Measurements from ENCODE around the gene GLI2. TPM values are rescaled to one million over a fixed set of nuclear protein-coding genes. Genes with fewer than 3 reads are reported as not detected.
A peak's percentile ranks its signal among the peaks of the same experiment; 100 is the strongest.

Gene GLI2
- total RNA-seq, 1 experiment from 2014 or later = 11.6 TPM

DNA sequence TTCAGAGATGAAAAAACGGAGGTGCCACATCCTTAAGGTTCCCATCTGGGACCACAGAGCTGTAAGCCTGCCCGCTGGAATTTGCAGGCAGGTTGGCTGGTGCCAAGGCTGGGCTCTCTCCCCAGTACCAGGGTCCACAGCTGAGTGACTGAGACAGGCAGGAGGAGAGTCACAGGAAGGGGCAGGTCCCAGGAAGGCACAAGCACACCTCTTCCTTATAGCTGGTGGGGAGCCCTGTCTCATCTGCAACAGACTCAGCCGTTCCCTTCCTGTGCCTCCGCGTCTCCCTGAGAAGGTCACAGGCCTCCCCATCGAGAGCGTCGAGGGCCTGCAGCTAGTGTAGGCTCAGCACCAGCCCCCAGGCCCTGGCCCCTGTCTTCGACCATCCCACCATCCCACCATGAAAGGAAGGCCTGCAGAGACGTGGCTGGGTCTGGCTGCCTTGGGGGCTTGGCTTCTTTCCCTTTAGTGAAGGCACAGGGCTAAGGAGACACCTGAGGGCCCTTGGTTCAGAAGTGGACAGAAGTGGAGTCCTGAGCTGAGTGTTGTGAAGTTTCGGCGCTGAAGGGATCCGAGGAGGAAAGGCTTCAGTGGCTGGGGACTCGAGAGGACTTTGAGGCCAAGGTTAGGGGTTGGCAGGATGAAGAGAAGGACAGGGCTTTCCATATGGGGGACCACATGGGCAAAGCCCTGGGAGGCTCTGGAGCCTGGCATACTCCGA, 26.8 kb downstream of the GLI2 start:
- Histone ChIP-seq H3K4me1 (replicated peaks; ENCODE audit: insufficient read depth) (no peaks in the 10 kb centered on the region), H3K9me3 (ENCODE audit: insufficient read depth, low read depth) (no peaks in the 10 kb centered on the region), H3F3A (ENCODE audit: insufficient read depth, low read depth) (no peaks in the 10 kb centered on the region), H3K36me3 (ENCODE audit: low read depth) (no peaks in the 10 kb centered on the region), H2AFZ (no peak overlapping the region), H3K79me2 (ENCODE audit: low read depth) (no peaks in the 10 kb centered on the region), H3K9me2 (ENCODE audit: insufficient read depth) (no peaks in the 10 kb centered on the region), H3K27ac (no peak overlapping the region), H3K4me2 (no peak overlapping the region), H4K20me1 (ENCODE audit: insufficient read depth) (no peaks in the 10 kb centered on the region), H3K27me3 (ENCODE audit: insufficient read depth, low read depth) (peaks cover 19% of the 10 kb centered on the region; the same call in 1 of the 2 replicates), H3K4me3 (no peak overlapping the region)
- ChIA-PET POLR2A (ENCODE audit: unreplicated experiment) (interaction anchor here (0.7 kb wide), 1 partner anchor 473 kb away, joined by 3 read pairs; no protein-coding TSS in a partner anchor), CTCF (no interaction called here)
- TF ChIP-seq EZH2 (IDR thresholded peaks at IDR 0.05; ENCODE audit: low read depth) = no peak
- TF ChIP-seq, protein P1, sequence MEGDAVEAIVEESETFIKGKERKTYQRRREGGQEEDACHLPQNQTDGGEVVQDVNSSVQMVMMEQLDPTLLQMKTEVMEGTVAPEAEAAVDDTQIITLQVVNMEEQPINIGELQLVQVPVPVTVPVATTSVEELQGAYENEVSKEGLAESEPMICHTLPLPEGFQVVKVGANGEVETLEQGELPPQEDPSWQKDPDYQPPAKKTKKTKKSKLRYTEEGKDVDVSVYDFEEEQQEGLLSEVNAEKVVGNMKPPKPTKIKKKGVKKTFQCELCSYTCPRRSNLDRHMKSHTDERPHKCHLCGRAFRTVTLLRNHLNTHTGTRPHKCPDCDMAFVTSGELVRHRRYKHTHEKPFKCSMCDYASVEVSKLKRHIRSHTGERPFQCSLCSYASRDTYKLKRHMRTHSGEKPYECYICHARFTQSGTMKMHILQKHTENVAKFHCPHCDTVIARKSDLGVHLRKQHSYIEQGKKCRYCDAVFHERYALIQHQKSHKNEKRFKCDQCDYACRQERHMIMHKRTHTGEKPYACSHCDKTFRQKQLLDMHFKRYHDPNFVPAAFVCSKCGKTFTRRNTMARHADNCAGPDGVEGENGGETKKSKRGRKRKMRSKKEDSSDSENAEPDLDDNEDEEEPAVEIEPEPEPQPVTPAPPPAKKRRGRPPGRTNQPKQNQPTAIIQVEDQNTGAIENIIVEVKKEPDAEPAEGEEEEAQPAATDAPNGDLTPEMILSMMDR (conservative IDR thresholded peaks at IDR 0.05) = no peak
- intact Hi-C loops (cut with micrococcal nuclease; ENCODE audit: unreplicated experiment) = no loop called here
- no peak for DNase-seq
- BruUV-seq (replicated peaks) = no TSS peak

DNA sequence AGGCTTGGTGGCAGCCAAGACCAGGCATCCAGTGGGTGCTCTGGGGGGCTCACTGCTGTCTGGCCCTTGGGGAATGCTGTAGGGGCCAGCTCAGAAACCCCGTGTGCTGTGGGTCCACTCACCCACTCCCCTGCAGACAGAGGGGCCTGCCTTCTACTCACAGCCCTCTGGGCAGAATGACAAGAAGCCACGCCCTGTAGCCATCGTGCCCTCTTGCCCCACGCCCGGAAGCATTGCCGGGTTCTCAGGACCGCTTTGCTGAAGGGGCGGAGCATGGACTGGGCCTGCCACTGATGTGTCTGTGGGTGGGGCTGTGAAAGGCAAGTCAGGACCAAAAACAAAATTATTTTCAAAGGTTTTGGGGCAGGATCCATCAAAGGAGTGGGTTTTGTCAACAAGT, 27.8 kb downstream of the GLI2 start:
- Histone ChIP-seq H3K4me3 (no peak overlapping the region), H3K36me3 (ENCODE audit: low read depth) (no peaks in the 10 kb centered on the region), H3F3A (ENCODE audit: insufficient read depth, low read depth) (no peaks in the 10 kb centered on the region), H3K9me2 (ENCODE audit: insufficient read depth) (no peaks in the 10 kb centered on the region), H3K79me2 (ENCODE audit: low read depth) (no peaks in the 10 kb centered on the region), H3K4me2 (no peak overlapping the region), H3K27me3 (ENCODE audit: insufficient read depth, low read depth) (peaks cover 25% of the 10 kb centered on the region; the same call in 1 of the 2 replicates), H4K20me1 (ENCODE audit: insufficient read depth) (no peaks in the 10 kb centered on the region), H3K9me3 (ENCODE audit: insufficient read depth, low read depth) (no peaks in the 10 kb centered on the region), H3K4me1 (replicated peaks; ENCODE audit: insufficient read depth) (no peaks in the 10 kb centered on the region), H3K27ac (no peak overlapping the region), H2AFZ (no peak overlapping the region)
- peak in 1 of 2 experiments; percentile 58 for DNase-seq
- BruUV-seq (replicated peaks) = no TSS peak
- intact Hi-C loops (cut with micrococcal nuclease; ENCODE audit: unreplicated experiment) = no loop called here
- POLR2A ChIA-PET (ENCODE audit: unreplicated experiment) = no interaction called here
- TF ChIP-seq, protein P1 (conservative IDR thresholded peaks at IDR 0.05) = no peak
- TF ChIP-seq EZH2 (IDR thresholded peaks at IDR 0.05; ENCODE audit: low read depth) = no peak
- CTCF ChIA-PET = no interaction called here

DNA sequence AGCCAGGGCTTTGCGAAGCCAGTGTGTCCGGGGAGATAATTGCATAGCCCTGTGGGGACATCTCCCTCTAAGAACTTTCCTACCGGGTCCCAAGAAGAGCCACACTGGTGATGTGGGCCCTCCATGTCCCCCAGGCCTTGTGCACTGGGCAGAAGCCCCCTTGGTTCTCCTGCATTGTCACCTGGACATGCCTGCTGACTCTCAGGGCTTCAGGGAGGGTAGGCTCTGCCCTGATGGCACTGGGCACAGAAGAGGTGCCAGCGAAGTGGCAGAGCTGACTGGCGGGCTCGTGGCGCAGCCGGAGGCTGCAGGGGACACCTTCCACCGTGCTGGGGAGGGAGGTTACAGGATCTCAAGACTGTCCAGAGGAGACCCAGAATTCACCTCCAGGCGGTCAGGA, 28.3 kb downstream of the GLI2 start:
- ChIA-PET POLR2A (ENCODE audit: unreplicated experiment) (interaction anchor here (0.6 kb wide), 1 partner anchor 151 kb away, joined by 5 read pairs; no protein-coding TSS in a partner anchor), CTCF (no interaction called here)
- Histone ChIP-seq H3F3A (ENCODE audit: insufficient read depth, low read depth) (no peaks in the 10 kb centered on the region), H2AFZ (no peak overlapping the region), H3K9me3 (ENCODE audit: insufficient read depth, low read depth) (no peaks in the 10 kb centered on the region), H3K4me1 (replicated peaks; ENCODE audit: insufficient read depth) (no peaks in the 10 kb centered on the region), H3K4me2 (no peak overlapping the region), H3K27me3 (ENCODE audit: insufficient read depth, low read depth) (peaks cover 27% of the 10 kb centered on the region; the same call in 1 of the 2 replicates), H4K20me1 (ENCODE audit: insufficient read depth) (no peaks in the 10 kb centered on the region), H3K9me2 (ENCODE audit: insufficient read depth) (no peaks in the 10 kb centered on the region), H3K79me2 (ENCODE audit: low read depth) (no peaks in the 10 kb centered on the region), H3K4me3 (no peak overlapping the region), H3K27ac (no peak overlapping the region), H3K36me3 (ENCODE audit: low read depth) (no peaks in the 10 kb centered on the region)
- intact Hi-C loops (cut with micrococcal nuclease; ENCODE audit: unreplicated experiment) = no loop called here
- DNase-seq = no peak
- TF ChIP-seq, protein P1 (conservative IDR thresholded peaks at IDR 0.05) = no peak
- TF ChIP-seq EZH2 (IDR thresholded peaks at IDR 0.05; ENCODE audit: low read depth) = no peak
- BruUV-seq (replicated peaks) = no TSS peak

Measured in PC-9 (cell line).